Glutamatergic neuron (in vitro differentiated cells): ENCODE measurements around the gene MRC1. TPM values are rescaled to one million over a fixed set of nuclear protein-coding genes. Genes with fewer than 3 reads are reported as not detected.

Source experiments
- DNase-seq: peaks from one replicate; pipeline ENCODE4 v3.0.0; 2022
- H3K27ac Mint-ChIP-seq: one replicate; pipeline ENCODE4 v1.8.0; 2020; ENCODE audit warnings: mild to moderate bottlenecking, mixed read lengths, inconsistent platforms; ENCODE audit not compliant: unreplicated experiment
- H3K27me3 Mint-ChIP-seq: one replicate; pipeline ENCODE4 v1.8.0; 2020; ENCODE audit warnings: mild to moderate bottlenecking, moderate library complexity, mixed read lengths, inconsistent platforms; ENCODE audit not compliant: unreplicated experiment
- H3K36me3 Mint-ChIP-seq: one replicate; pipeline ENCODE4 v1.8.0; 2020; ENCODE audit warnings: mild to moderate bottlenecking, mixed read lengths, inconsistent platforms; ENCODE audit not compliant: unreplicated experiment
- H3K4me1 Mint-ChIP-seq: one replicate; pipeline ENCODE4 v1.8.0; 2020; ENCODE audit warnings: mild to moderate bottlenecking, low read depth, mixed read lengths, inconsistent platforms; ENCODE audit not compliant: unreplicated experiment
- H3K4me3 Mint-ChIP-seq: one replicate; pipeline ENCODE4 v1.8.0; 2020; ENCODE audit warnings: mild to moderate bottlenecking, mixed read lengths, inconsistent platforms; ENCODE audit not compliant: unreplicated experiment
- H3K9me3 Mint-ChIP-seq: one replicate; pipeline ENCODE4 v1.8.0; 2020; ENCODE audit warnings: mild to moderate bottlenecking, moderate library complexity, mixed read lengths, inconsistent platforms; ENCODE audit not compliant: unreplicated experiment
- CTCF ChIP-seq: fragments of 200-600 bp; sonication (generic); IDR thresholded peaks from one replicate; pipeline ENCODE4 v1.5.0; 2021; ENCODE audit not compliant: partially characterized antibody, unreplicated experiment
- total RNA-seq: library from RNA; stranded (reverse); fragmentation: NEBNext Ultra II Directional; extraction: Animal tissue kit (Norgen Biotek cat#: 25700); gene quantifications from one replicate; pipeline ENCODE4 v1.2.1, GENCODE V29; 2021; ENCODE audit not compliant: unreplicated experiment

The MRC1 gene
- total RNA-seq, 1 donor from 2014 or later, result 7.9 TPM

- no peak for DNase-seq
- H3K4me3 Mint-ChIP-seq, result no peak overlapping the region
- H3K4me1 Mint-ChIP-seq, result peaks cover 8% of the 10 kb centered on the region
- no peak overlapping the region for H3K27ac Mint-ChIP-seq
- no peaks in the 10 kb centered on the region for H3K36me3 Mint-ChIP-seq
- H3K9me3 Mint-ChIP-seq, result no peaks in the 10 kb centered on the region
- TF ChIP-seq CTCF, result no peak
- H3K27me3 Mint-ChIP-seq, result no peaks in the 10 kb centered on the region
Observed at GRCh38 chr10:17904564-17904963, 95.4 kb downstream of the MRC1 start.

DNA sequence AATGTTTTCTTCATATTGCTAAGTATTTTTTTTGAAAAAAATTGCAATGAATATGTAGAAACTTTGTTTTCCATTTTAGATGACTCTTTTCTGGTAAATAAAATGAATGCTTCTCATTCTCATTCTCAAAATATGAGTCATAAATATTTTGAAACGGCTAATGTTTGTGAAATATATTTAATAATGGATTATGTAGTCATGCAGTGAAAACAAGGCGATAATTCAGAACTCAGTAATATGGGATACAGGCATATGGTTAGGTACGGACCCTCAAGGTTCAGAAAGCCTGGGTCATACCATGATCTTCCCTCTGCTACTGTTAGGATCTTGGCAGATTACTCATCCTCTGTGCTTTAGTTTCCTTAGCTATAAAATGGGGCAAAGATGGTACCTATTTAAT is 96.3 kb downstream of the MRC1 start:
- no peak overlapping the region for H3K27ac Mint-ChIP-seq
- no peaks in the 10 kb centered on the region for H3K27me3 Mint-ChIP-seq
- H3K36me3 Mint-ChIP-seq, result no peaks in the 10 kb centered on the region
- peaks cover 10% of the 10 kb centered on the region for H3K4me1 Mint-ChIP-seq
- no peak for DNase-seq
- TF ChIP-seq CTCF, result no peak
- H3K9me3 Mint-ChIP-seq, result no peaks in the 10 kb centered on the region
- no peak overlapping the region for H3K4me3 Mint-ChIP-seq

DNA sequence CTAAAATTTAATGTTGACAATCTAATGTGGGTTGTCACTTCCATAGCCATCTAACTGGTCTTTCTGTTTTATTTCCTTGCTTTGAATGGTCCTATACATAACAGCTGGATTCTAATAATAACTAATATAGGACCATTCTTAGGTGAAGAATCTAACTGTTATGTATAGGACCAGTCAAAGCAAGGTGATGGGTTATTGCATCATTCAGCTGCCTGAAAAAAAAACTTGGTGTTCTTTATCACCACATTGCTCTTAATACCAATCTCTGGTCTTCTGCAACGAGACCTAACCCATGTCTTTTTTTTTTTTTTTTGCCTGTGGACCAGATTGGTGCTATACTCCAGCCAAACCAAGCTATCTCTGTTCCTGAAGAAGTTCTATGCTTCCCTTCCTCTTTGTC is 96.9 kb downstream of the MRC1 start:
- Mint-ChIP-seq H3K4me3 (no peak overlapping the region), H3K36me3 (no peaks in the 10 kb centered on the region), H3K27ac (no peak overlapping the region), H3K27me3 (no peaks in the 10 kb centered on the region), H3K9me3 (no peaks in the 10 kb centered on the region), H3K4me1 (peaks cover 10% of the 10 kb centered on the region)
- TF ChIP-seq CTCF, result no peak
- DNase-seq, result no peak

DNA sequence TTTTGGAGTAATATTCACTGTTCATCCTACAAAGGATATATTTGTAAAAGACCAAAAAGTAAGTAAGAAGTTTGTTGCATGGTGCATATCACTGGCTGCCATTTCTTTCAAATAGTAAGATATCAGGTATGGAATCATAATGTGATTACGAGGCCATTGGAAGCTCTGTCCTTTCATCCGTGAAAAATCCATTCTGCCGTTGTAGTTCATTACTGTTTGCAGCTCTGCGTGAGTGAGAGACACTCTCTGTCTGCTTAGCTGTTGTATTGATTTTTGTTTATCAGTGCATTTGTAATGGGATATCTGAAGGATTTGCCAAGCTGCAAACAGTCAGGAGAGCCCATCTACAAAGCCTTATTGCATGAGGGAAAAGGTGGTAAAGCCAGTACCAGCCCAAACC is 98.5 kb downstream of the MRC1 start:
- no peaks in the 10 kb centered on the region for H3K36me3 Mint-ChIP-seq
- H3K4me1 Mint-ChIP-seq, result peaks cover 10% of the 10 kb centered on the region
- TF ChIP-seq CTCF, result no peak
- H3K9me3 Mint-ChIP-seq, result no peaks in the 10 kb centered on the region
- no peak overlapping the region for H3K27ac Mint-ChIP-seq
- DNase-seq, result no peak
- peak overlapping the region; percentile 20 for H3K4me3 Mint-ChIP-seq
- H3K27me3 Mint-ChIP-seq, result no peaks in the 10 kb centered on the region

DNA sequence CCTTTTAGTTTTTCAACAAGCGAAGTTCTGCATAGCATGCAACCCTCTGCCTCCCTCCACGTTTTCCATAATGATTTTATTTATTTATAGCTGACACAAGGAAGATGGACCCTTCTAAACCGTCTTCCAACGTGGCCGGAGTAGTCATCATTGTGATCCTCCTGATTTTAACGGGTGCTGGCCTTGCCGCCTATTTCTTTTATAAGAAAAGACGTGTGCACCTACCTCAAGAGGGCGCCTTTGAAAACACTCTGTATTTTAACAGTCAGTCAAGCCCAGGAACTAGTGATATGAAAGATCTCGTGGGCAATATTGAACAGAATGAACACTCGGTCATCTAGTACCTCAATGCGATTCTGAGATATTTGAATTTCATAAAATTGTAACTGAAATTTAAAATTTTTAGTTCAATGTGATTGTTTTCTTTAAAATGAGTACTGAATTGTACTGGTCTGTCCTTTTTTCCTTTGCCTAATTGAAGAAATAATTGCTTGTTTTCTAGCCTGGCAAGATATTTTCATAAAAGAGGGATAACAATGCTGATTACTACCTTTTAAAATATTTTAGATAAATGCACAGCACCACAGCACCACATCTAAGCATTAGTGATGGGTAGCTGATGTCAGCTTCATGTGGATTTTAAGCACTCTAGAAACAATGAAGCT is 101.1 kb downstream of the MRC1 start:
- Mint-ChIP-seq H3K36me3 (no peaks in the 10 kb centered on the region), H3K4me1 (peaks cover 10% of the 10 kb centered on the region), H3K27ac (no peak overlapping the region), H3K4me3 (no peak overlapping the region), H3K27me3 (no peaks in the 10 kb centered on the region), H3K9me3 (no peaks in the 10 kb centered on the region)
- peak; percentile 22 for DNase-seq
- peak; percentile 49 for TF ChIP-seq CTCF
